ENCODE measurements around the gene DENND4C.

DNA sequence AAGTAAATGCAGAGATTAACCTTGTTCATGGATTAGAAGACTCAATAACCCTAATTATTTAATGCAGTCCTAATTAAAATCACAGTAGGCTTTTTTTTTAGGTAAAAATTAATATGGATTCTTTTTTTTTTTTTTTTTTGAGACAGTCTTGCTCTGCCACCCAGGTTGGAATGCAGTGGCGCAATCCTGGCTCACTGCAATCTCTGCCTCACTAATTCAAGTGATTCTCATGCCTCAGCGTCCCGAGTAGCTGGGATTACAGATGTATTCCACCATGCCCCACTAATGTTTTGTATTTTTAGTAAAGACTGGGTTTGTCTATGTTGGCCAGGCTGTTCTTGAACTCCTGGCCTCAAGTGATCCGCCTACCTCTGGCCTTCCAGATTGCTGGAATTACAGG lies 40.6 kb downstream of the DENND4C start:
- TF ChIP-seq CTCF (conservative IDR thresholded peaks at IDR 0.05) (no peak), EZH2 (IDR thresholded peaks at IDR 0.05; ENCODE audit: low read depth) (no peak)

Measured in PC-9 (cell line).